KMS-11 (cell line): Measurements from ENCODE around the gene IL34.

Experiments used
- H2AFZ ChIP-seq: fragments of 200-600 bp; sonication (generic); 2 replicates; pipeline ENCODE4 v1.6.1; 2016; ENCODE audit warnings: antibody characterized with exemption, mixed run types, low read depth
- H3K27ac ChIP-seq: fragments of 200-600 bp; sonication (generic); 2 replicates; pipeline ENCODE4 v1.6.1; 2016; ENCODE audit warnings: mild to moderate bottlenecking, mixed run types
- H3K27me3 ChIP-seq: fragments of 200-600 bp; sonication (generic); 2 replicates; pipeline ENCODE4 v1.6.1; 2017; ENCODE audit warnings: mild to moderate bottlenecking, low read depth, mixed run types, moderate library complexity; ENCODE audit not compliant: insufficient read depth
- H3K36me3 ChIP-seq: fragments of 200-600 bp; sonication (generic); 2 replicates; pipeline ENCODE4 v1.6.1; 2017; ENCODE audit warnings: mild to moderate bottlenecking, mixed run types; ENCODE audit not compliant: insufficient read depth
- H3K4me1 ChIP-seq: fragments of 200-600 bp; sonication (generic); 2 replicates; pipeline ENCODE4 v1.6.1; 2016; ENCODE audit warnings: mild to moderate bottlenecking, low read depth, mixed run types; ENCODE audit not compliant: poor library complexity, severe bottlenecking
- H3K4me2 ChIP-seq: fragments of 200-600 bp; sonication (generic); 2 replicates; pipeline ENCODE4 v1.7.0; 2016; ENCODE audit warnings: mild to moderate bottlenecking, mixed run types
- H3K4me3 ChIP-seq: fragments of 200-600 bp; sonication (generic); IDR thresholded peaks from 2 replicates; pipeline ENCODE4 v1.6.1; 2017; ENCODE audit warnings: low read depth, low read length, mixed read lengths; ENCODE audit not compliant: insufficient read depth
- H3K79me2 ChIP-seq: fragments of 200-600 bp; sonication (generic); 2 replicates; pipeline ENCODE4 v1.6.1; 2016; ENCODE audit warnings: low read depth, mixed run types; ENCODE audit not compliant: insufficient read depth
- H3K9ac ChIP-seq: fragments of 200-600 bp; sonication (generic); 2 replicates; pipeline ENCODE4 v1.6.1; 2016; ENCODE audit warnings: mild to moderate bottlenecking, mixed run types
- H4K20me1 ChIP-seq: fragments of 200-600 bp; sonication (generic); 2 replicates; pipeline ENCODE4 v1.6.1; 2016; ENCODE audit warnings: mild to moderate bottlenecking, mixed run types; ENCODE audit not compliant: insufficient read depth
- CTCF ChIP-seq: fragments of 200-600 bp; sonication (generic); conservative IDR thresholded peaks from 2 replicates; pipeline ENCODE4 v1.6.1; 2017; ENCODE audit warnings: low read depth, mild to moderate bottlenecking, antibody characterized with exemption, low read length, moderate library complexity, mixed read lengths

Gene IL34

DNA sequence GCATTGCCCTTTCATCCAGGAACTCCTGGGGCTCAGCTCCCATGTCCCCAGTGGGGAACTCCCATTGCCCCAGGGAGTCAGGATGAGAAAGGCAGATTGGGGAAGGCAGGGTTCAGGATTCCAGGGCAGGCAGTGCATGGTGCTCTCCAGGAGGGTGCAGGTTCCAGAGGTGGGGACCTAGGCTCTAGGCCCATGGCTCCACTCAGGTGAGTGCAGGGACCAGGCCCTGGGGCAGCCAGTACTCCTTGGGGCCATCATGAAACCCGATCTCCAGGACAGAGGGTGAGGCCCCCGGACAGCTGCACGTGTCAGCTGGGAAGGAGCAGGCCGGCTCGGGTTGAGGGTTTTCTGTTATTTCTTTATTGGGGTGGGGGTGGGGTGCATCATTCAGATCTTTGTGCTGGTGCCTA is 40.7 kb downstream of the IL34 start:
- Histone ChIP-seq H3K36me3 (no peaks in the 10 kb centered on the region), H3K79me2 (no peaks in the 10 kb centered on the region), H3K4me2 (no peak overlapping the region), H3K9ac (no peak overlapping the region), H3K27me3 (no peaks in the 10 kb centered on the region), H3K4me1 (no peaks in the 10 kb centered on the region), H4K20me1 (no peaks in the 10 kb centered on the region), H3K27ac (no peak overlapping the region), H3K4me3 (no peak overlapping the region), H2AFZ (no peak overlapping the region)
- TF ChIP-seq CTCF, result no peak

DNA sequence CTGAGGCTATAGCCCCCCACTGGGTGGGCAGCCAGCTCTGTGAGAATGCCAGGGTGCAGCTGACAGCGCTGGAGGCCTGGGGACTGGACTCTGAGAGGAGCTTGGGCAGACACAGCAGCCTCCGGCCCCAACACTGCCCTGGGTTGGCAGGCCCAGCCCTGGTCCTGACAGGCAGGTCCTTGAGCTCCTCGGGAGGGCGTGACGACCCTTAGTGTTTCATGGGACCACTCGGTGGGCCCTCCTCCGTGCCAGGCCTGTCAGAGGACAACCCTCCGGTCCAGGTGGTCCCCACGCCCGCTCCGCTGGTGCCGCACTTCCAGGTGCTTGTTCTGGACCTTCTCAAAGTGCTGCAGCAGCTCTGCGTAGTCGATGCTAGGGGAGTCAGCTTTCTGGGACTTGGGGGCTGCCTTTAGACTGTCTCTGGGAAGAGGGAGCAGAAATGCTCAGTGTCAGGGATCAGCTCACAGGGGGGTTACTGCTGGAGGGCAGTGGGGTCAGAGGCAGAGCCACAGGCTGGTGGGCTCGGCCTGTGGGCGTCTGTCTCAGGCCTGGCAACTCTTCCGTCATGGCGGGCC is 41.4 kb downstream of the IL34 start:
- no peaks in the 10 kb centered on the region for H3K27me3 ChIP-seq
- H3K4me2 ChIP-seq, result no peak overlapping the region
- no peaks in the 10 kb centered on the region for H3K79me2 ChIP-seq
- TF ChIP-seq CTCF, result no peak
- H3K36me3 ChIP-seq, result no peaks in the 10 kb centered on the region
- H4K20me1 ChIP-seq, result no peaks in the 10 kb centered on the region
- no peak overlapping the region for H3K4me3 ChIP-seq
- H3K27ac ChIP-seq, result no peak overlapping the region
- no peaks in the 10 kb centered on the region for H3K4me1 ChIP-seq
- H3K9ac ChIP-seq, result no peak overlapping the region
- no peak overlapping the region for H2AFZ ChIP-seq

- no peak overlapping the region for H3K27ac ChIP-seq
- no peaks in the 10 kb centered on the region for H3K36me3 ChIP-seq
- H4K20me1 ChIP-seq, result no peaks in the 10 kb centered on the region
- H3K27me3 ChIP-seq, result no peaks in the 10 kb centered on the region
- no peak overlapping the region for H2AFZ ChIP-seq
- no peaks in the 10 kb centered on the region for H3K79me2 ChIP-seq
- no peak overlapping the region for H3K9ac ChIP-seq
- H3K4me3 ChIP-seq, result no peak overlapping the region
- no peak overlapping the region for H3K4me2 ChIP-seq
- TF ChIP-seq CTCF, result no peak
- H3K4me1 ChIP-seq, result no peaks in the 10 kb centered on the region
Measured at GRCh38 chr16:70688246-70688742, 41.9 kb downstream of the IL34 start.

DNA sequence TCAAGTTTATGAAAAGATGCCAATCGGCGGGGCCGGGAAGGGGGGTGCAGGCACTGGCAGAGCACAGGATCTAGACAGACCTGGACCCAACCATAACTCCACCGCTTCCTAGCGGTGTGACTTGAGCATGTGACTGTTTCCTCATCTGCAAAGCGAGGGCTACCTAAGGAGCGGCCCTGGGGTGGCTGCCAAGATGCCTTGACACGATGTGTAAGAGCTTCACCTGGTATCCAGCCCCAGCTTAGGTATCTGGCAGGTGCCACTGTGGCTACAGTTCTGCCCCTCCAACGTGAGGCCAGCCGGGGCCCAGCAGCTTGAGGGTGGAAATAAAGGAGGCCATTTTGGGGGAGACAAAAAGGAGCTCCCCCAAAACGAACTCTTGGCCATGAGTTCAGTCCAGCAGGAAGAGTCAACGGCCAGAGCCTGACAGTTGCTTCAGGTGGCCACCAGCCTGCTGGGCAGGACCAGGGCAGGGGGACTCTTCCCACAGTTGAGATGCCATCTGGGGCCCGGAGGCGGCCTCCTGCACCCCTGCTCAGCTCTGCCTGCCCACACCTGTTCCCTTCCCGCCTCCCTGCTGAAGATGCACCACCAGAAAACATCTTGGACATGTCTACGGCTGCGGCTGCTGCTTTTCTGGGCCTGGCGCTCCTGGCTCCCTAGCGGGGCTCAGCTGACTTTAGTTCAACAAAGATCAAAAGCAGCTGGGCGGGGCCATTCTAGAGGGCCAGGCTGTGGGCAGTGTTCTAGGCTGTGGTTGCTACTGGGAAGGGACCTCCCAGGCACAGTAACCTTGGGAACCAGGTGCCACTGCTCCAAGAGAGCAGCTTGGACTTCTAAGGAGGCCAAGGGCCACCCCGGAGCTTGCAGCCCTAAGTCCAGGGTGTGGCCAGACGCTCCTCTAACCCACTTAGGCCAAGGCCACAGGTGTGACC is 42.9 kb downstream of the IL34 start:
- H3K27ac ChIP-seq, result no peak overlapping the region
- no peak overlapping the region for H3K9ac ChIP-seq
- H3K36me3 ChIP-seq, result no peaks in the 10 kb centered on the region
- TF ChIP-seq CTCF, result no peak
- no peaks in the 10 kb centered on the region for H4K20me1 ChIP-seq
- no peaks in the 10 kb centered on the region for H3K4me1 ChIP-seq
- H3K27me3 ChIP-seq, result no peaks in the 10 kb centered on the region
- H2AFZ ChIP-seq, result no peak overlapping the region
- no peak overlapping the region for H3K4me3 ChIP-seq
- no peaks in the 10 kb centered on the region for H3K79me2 ChIP-seq
- H3K4me2 ChIP-seq, result no peak overlapping the region
